Liver (tissue), 9 donors: ENCODE results near the gene DIS3L2. TPM values are rescaled to one million over a fixed set of nuclear protein-coding genes. Genes with fewer than 3 reads are reported as not detected.

Experiments
- DNase-seq: peaks from one replicate; pipeline ENCODE4 v3.0.0-alpha.2; 2017; ENCODE audit warnings: low spot score
- H3K27ac ChIP-seq, 2 donors: one replicate each; pipeline ENCODE4 v1.7.0; 2013; ENCODE audit warnings: inconsistent platforms in 2 of 2, low read length in 2 of 2, control low read depth in 1 of 2, low read depth in 1 of 2, mild to moderate bottlenecking in 1 of 2
- H3K27me3 ChIP-seq, 4 donors: one replicate each; pipeline versions ENCODE4 v1.6.1 to v1.7.0; 2013; ENCODE audit warnings: low read length in 3 of 4, inconsistent platforms in 1 of 4, mild to moderate bottlenecking in 1 of 4, moderate library complexity in 1 of 4; ENCODE audit not compliant: control insufficient read depth in 4 of 4, insufficient read depth in 4 of 4
- H3K36me3 ChIP-seq, 4 donors: one replicate each; pipeline versions ENCODE4 v1.6.1 to v1.7.0; 2013; ENCODE audit warnings: low read length in 3 of 4, mild to moderate bottlenecking in 3 of 4, low read depth in 1 of 4, moderate library complexity in 1 of 4; ENCODE audit not compliant: control insufficient read depth in 4 of 4, insufficient read depth in 3 of 4
- H3K4me1 ChIP-seq, 4 donors: one replicate each; pipeline versions ENCODE4 v1.6.1 to v1.7.0; 2013; ENCODE audit warnings: low read length in 3 of 4, mild to moderate bottlenecking in 3 of 4, moderate library complexity in 1 of 4; ENCODE audit not compliant: control insufficient read depth in 4 of 4, insufficient read depth in 4 of 4
- H3K4me3 ChIP-seq, 3 donors: one replicate each; pipeline versions ENCODE4 v1.6.1 to v1.7.0; 2013; ENCODE audit warnings: low read length in 3 of 3, control low read depth in 1 of 3, low read depth in 1 of 3, mild to moderate bottlenecking in 1 of 3
- H3K9ac ChIP-seq, 2 donors: one replicate each; pipeline ENCODE4 v1.7.0; 2013; ENCODE audit warnings: low read length in 2 of 2, mild to moderate bottlenecking in 2 of 2, moderate library complexity in 2 of 2, control low read depth in 1 of 2, low read depth in 1 of 2
- H3K9me3 ChIP-seq, 4 donors: one replicate each; pipeline versions ENCODE4 v1.6.1 to v1.7.0; 2013; ENCODE audit warnings: low read length in 3 of 4; ENCODE audit not compliant: control insufficient read depth in 4 of 4
- ATF3 ChIP-seq: IDR thresholded peaks from 2 replicates; pipeline ENCODE4 v1.6.1; 2016; ENCODE audit warnings: antibody characterized with exemption
- EGR1 ChIP-seq, 2 donors: IDR thresholded peaks; 2 replicates each; pipeline ENCODE4 v1.6.1; 2016 to 2018; ENCODE audit warnings: antibody characterized with exemption in 2 of 2, low read depth in 2 of 2
- FOXA1 ChIP-seq: IDR thresholded peaks from 2 replicates; pipeline ENCODE4 v1.6.1; 2016; ENCODE audit warnings: antibody characterized with exemption
- FOXA2 ChIP-seq: IDR thresholded peaks from 2 replicates; pipeline ENCODE4 v1.6.1; 2016; ENCODE audit warnings: antibody characterized with exemption
- HNF4A ChIP-seq, 2 donors: conservative IDR thresholded peaks; 2 replicates each; pipeline ENCODE4 v1.6.1; 2016; ENCODE audit warnings: antibody characterized with exemption in 2 of 2, mild to moderate bottlenecking in 2 of 2
- HNF4G ChIP-seq: IDR thresholded peaks from 2 replicates; pipeline ENCODE4 v1.6.1; 2016; ENCODE audit warnings: antibody characterized with exemption
- JUND ChIP-seq, 2 donors: IDR thresholded peaks; 2 replicates each; pipeline ENCODE4 v1.6.1; 2016; ENCODE audit warnings: antibody characterized with exemption in 2 of 2
- MAX ChIP-seq: IDR thresholded peaks from 2 replicates; pipeline ENCODE4 v1.6.1; 2016; ENCODE audit warnings: antibody characterized with exemption
- NR2F2 ChIP-seq: IDR thresholded peaks from 2 replicates; pipeline ENCODE4 v1.6.1; 2016; ENCODE audit warnings: antibody characterized with exemption
- REST ChIP-seq: IDR thresholded peaks from 2 replicates; pipeline ENCODE4 v1.6.1; 2016; ENCODE audit warnings: antibody characterized with exemption, mild to moderate bottlenecking
- RXRA ChIP-seq, 2 donors: IDR thresholded peaks; 2 replicates each; pipeline ENCODE4 v1.6.1; 2017 to 2018; ENCODE audit warnings: antibody characterized with exemption in 2 of 2, mild to moderate bottlenecking in 1 of 2
- SP1 ChIP-seq: IDR thresholded peaks from 2 replicates; pipeline ENCODE4 v1.6.1; 2018; ENCODE audit warnings: antibody characterized with exemption, mild to moderate bottlenecking
- TAF1 ChIP-seq: conservative IDR thresholded peaks from 2 replicates; pipeline ENCODE4 v1.6.1; 2016; ENCODE audit warnings: antibody characterized with exemption, mild to moderate bottlenecking
- YY1 ChIP-seq: IDR thresholded peaks from 2 replicates; pipeline ENCODE4 v1.6.1; 2016; ENCODE audit warnings: antibody characterized with exemption, mild to moderate bottlenecking
- ZBTB33 ChIP-seq: IDR thresholded peaks from 2 replicates; pipeline ENCODE4 v1.6.1; 2016; ENCODE audit warnings: antibody characterized with exemption
- WGBS: extraction: QIAGEN DNeasy Blood & Tissue Kit; methylation state at CpG from one replicate; pipeline ENCODE4 v1.1.7; 2013; 5-methylcytosine and 5-hydroxymethylcytosine counted together
- polyA plus RNA-seq, 2 donors: library from polyadenylated mRNA; stranded (reverse) in 1 of 2; unstranded in 1 of 2; fragments of 200-250 nt in 1 of 2; fragments of >200 nt in 1 of 2; fragmentation: Nextera tagmentation in 1 of 2; extraction: Ambion mirVana in 1 of 2; gene quantifications; one replicate each; pipeline versions ENCODE4 v1.2.1 to v1.2.3, GENCODE V29; 2013 to 2015
- total RNA-seq, 2 donors: library from RNA; depleted of rRNA; stranded (reverse); fragments of >200 nt; gene quantifications; one replicate each; pipeline ENCODE4 v1.2.3, GENCODE V29; 2014
- TF ChIP-seq, protein P1 (sequence below): fragments of 150-350 bp; IDR thresholded peaks from 2 replicates; pipeline ENCODE4 v1.5.1; 2017; ENCODE audit warnings: improper control_type of control experiment, low read depth, low read length; ENCODE audit not compliant: missing input control
- donor health status: healthy.
- donor health status: healthy.
- donor health status: healthy.
- donor health status: healthy.
- donor health status: healthy.

The DIS3L2 gene
- total and polyA plus RNA-seq, 4 donors = 5.7 to 21.5 (median 8.8) TPM

GRCh38 chr2:232225895-232226294, 264.4 kb downstream of the DIS3L2 start:
- H3K9me3 ChIP-seq = no peaks in the 10 kb centered on the region
- no peak for TF ChIP-seq ATF3
- TF ChIP-seq YY1 = no peak
- TF ChIP-seq SP1 = no peak
- TF ChIP-seq HNF4A (conservative IDR thresholded peaks at IDR 0.05) = no peak
- no peak for TF ChIP-seq FOXA2
- TF ChIP-seq, protein P1, sequence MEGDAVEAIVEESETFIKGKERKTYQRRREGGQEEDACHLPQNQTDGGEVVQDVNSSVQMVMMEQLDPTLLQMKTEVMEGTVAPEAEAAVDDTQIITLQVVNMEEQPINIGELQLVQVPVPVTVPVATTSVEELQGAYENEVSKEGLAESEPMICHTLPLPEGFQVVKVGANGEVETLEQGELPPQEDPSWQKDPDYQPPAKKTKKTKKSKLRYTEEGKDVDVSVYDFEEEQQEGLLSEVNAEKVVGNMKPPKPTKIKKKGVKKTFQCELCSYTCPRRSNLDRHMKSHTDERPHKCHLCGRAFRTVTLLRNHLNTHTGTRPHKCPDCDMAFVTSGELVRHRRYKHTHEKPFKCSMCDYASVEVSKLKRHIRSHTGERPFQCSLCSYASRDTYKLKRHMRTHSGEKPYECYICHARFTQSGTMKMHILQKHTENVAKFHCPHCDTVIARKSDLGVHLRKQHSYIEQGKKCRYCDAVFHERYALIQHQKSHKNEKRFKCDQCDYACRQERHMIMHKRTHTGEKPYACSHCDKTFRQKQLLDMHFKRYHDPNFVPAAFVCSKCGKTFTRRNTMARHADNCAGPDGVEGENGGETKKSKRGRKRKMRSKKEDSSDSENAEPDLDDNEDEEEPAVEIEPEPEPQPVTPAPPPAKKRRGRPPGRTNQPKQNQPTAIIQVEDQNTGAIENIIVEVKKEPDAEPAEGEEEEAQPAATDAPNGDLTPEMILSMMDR = no peak
- TF ChIP-seq EGR1 (IDR thresholded peaks at IDR 0.05; ENCODE audit: low read depth in 2 of 2) = no peak
- no peak for TF ChIP-seq HNF4G
- no peak for TF ChIP-seq REST
- TF ChIP-seq ZBTB33 = no peak
- no peak for TF ChIP-seq JUND (IDR thresholded peaks at IDR 0.05)
- TF ChIP-seq FOXA1 = no peak
- no peak for TF ChIP-seq TAF1
- no peak for TF ChIP-seq NR2F2
- 93% methylated on average over 1 of the region's 1 CpG for WGBS
- H3K9ac ChIP-seq = no peak overlapping the region
- H3K4me3 ChIP-seq = no peak overlapping the region
- no peaks in the 10 kb centered on the region for H3K4me1 ChIP-seq
- no peaks in the 10 kb centered on the region for H3K27me3 ChIP-seq
- no peak for DNase-seq
- H3K27ac ChIP-seq = no peak overlapping the region
- peaks cover 0 to 2% (median 0%) of the 10 kb centered on the region in 4 donors for H3K36me3 ChIP-seq

- DNase-seq = no peak
- no peak overlapping the region for H3K4me3 ChIP-seq
- H3K36me3 ChIP-seq = no peaks in the 10 kb centered on the region
- H3K9me3 ChIP-seq = no peaks in the 10 kb centered on the region
- no peaks in the 10 kb centered on the region for H3K27me3 ChIP-seq
- no peak overlapping the region for H3K9ac ChIP-seq
- TF ChIP-seq TAF1 = no peak
- TF ChIP-seq ZBTB33 = no peak
- no peak for TF ChIP-seq JUND (IDR thresholded peaks at IDR 0.05)
- no peak for TF ChIP-seq RXRA (IDR thresholded peaks at IDR 0.05)
- TF ChIP-seq FOXA1 = no peak
- no peak for TF ChIP-seq SP1
- no peak for TF ChIP-seq MAX
- TF ChIP-seq FOXA2 = no peak
- no peak for TF ChIP-seq YY1
- H3K27ac ChIP-seq = no peak overlapping the region
- H3K4me1 ChIP-seq = no peaks in the 10 kb centered on the region
- 91% methylated on average over 4 of the region's 4 CpGs for WGBS
These were observed 266.8 kb downstream of the DIS3L2 start for GRCh38 chr2:232228332-232228731.
